HepG2 (cell line): ENCODE data around the gene PRXL2B. TPM values are rescaled to one million over a fixed set of nuclear protein-coding genes. Genes with fewer than 3 reads are reported as not detected.

Experiments
- ATAC-seq: fragments of 200-7000 bp; cut with Tn5 transposase; 3 replicates; pipeline ENCODE4 v1.9.1; 2020; ENCODE audit warnings: mild to moderate bottlenecking, moderate library complexity
- BruUV-seq: library from RNA; stranded (reverse); fragments of 400-500 nt; replicated peaks from 2 replicates; lab custom pipeline; 2021; lab: Mats Ljungman, UMichigan
- CTCF ChIA-PET: fragments of 300-600 bp; formaldehyde crosslinking; extraction: SDS; loops from one replicate; lab custom pipeline; 2021; ENCODE audit warnings: low total read pairs, inconsistent platforms, low intra/inter-chr PET ratio; lab: Yijun Ruan, JAX
- POLR2A ChIA-PET: fragments of 350-600 bp; sonication (Branson Sonifier 250); formaldehyde crosslinking; loops from one replicate; lab custom pipeline; 2020; ENCODE audit warnings: antibody characterized with exemption, inconsistent platforms; lab: Yijun Ruan, JAX
- DNase-seq: peaks from one replicate; pipeline ENCODE4 v3.0.0-alpha.2; 2015; ENCODE audit warnings: low spot score
- FAIRE-seq: peaks from 3 replicates; lab custom pipeline; 2011; peaks lifted over from hg19 to GRCh38; lab: Jason Lieb, UNC
- H2AFZ ChIP-seq: one replicate; pipeline ENCODE4 v1.6.1; 2011; ENCODE audit warnings: low read length, inconsistent platforms
- H3K27ac ChIP-seq: fragments of 300-600 bp; 3 replicates; pipeline ENCODE4 v1.8.0; 2011; ENCODE audit warnings: mixed run types, mild to moderate bottlenecking, mixed read lengths, low read length, inconsistent platforms; ENCODE audit not compliant: insufficient read depth; ENCODE audit errors: extremely low read length
- H3K27me3 ChIP-seq, 2 experiments: fragments of 200-600 bp in 1 of 2; 2 replicates in 1 of 2; 3 replicates in 1 of 2; pipeline versions ENCODE4 v1.6.0 to v1.8.0; 2011; ENCODE audit warnings: low read length in 2 of 2, mild to moderate bottlenecking in 2 of 2, moderate library complexity in 2 of 2, inconsistent platforms in 1 of 2; ENCODE audit not compliant: insufficient read depth in 2 of 2, control insufficient read depth in 1 of 2
- H3K36me3 ChIP-seq, 2 experiments: fragments of 200-600 bp in 1 of 2; replicated peaks in 1 of 2; 2 replicates in 1 of 2; 3 replicates in 1 of 2; pipeline versions ENCODE4 v1.5.1 to v1.8.0; 2011; ENCODE audit warnings: low read length in 2 of 2, inconsistent platforms in 1 of 2; ENCODE audit not compliant: insufficient read depth in 2 of 2, control insufficient read depth in 1 of 2
- H3K4me1 ChIP-seq: 2 replicates; pipeline ENCODE4 v1.5.1; 2012; ENCODE audit warnings: low read length, inconsistent platforms; ENCODE audit not compliant: insufficient read depth
- H3K4me2 ChIP-seq: 2 replicates; pipeline ENCODE4 v1.6.0; 2011; ENCODE audit warnings: low read depth, low read length, inconsistent platforms
- H3K4me3 ChIP-seq, 3 experiments: fragments of 200-600 bp in 1 of 3; sonication (generic), shearing (Covaris generic) in 1 of 3; replicated peaks in 1 of 3; 2 replicates each; pipeline ENCODE4 v1.5.1; 2011 to 2016; ENCODE audit warnings: low read length in 3 of 3, inconsistent platforms in 2 of 3, low read depth in 2 of 3, mild to moderate bottlenecking in 2 of 3, control low read depth in 1 of 3, mixed read lengths in 1 of 3; ENCODE audit not compliant: insufficient read depth in 1 of 3
- H3K79me2 ChIP-seq: one replicate; pipeline ENCODE4 v1.6.1; 2011; ENCODE audit warnings: low read length, inconsistent platforms; ENCODE audit not compliant: insufficient read depth
- H3K9ac ChIP-seq: 2 replicates; pipeline ENCODE4 v1.6.0; 2011; ENCODE audit warnings: mild to moderate bottlenecking, low read depth, low read length, inconsistent platforms; ENCODE audit not compliant: insufficient read depth
- H3K9me3 ChIP-seq: 2 replicates; pipeline ENCODE4 v1.5.1; 2012; ENCODE audit warnings: mild to moderate bottlenecking, low read length
- H4K20me1 ChIP-seq: 2 replicates; pipeline ENCODE4 v1.6.0; 2011; ENCODE audit warnings: inconsistent platforms, mild to moderate bottlenecking, low read length, moderate library complexity; ENCODE audit not compliant: insufficient read depth
- CEBPG ChIP-seq: IDR thresholded peaks from 2 replicates; pipeline ENCODE4 v1.6.1; 2016
- CTCF ChIP-seq: sonication (generic); formaldehyde crosslinking; IDR thresholded peaks from 2 replicates; pipeline ENCODE4 v1.5.0; 2020; ENCODE audit warnings: mild to moderate bottlenecking, missing genetic modification reagents, moderate library complexity
- FOXP1 ChIP-seq, 2 experiments: fragments of 450-650 bp in 1 of 2; IDR thresholded peaks; 2 replicates each; pipeline ENCODE4 v1.6.1; 2017 to 2018; ENCODE audit warnings: antibody characterized with exemption in 1 of 2
- MEIS2 ChIP-seq: sonication (generic); formaldehyde crosslinking; IDR thresholded peaks from 2 replicates; pipeline ENCODE4 v1.9.0; 2021; ENCODE audit warnings: mild to moderate bottlenecking, missing genetic modification reagents
- MIER3 ChIP-seq: IDR thresholded peaks from 2 replicates; pipeline ENCODE4 v1.6.1; 2016; ENCODE audit warnings: missing compliant biosample characterization, borderline replicate concordance
- STAG1 ChIP-seq: sonication (generic); formaldehyde crosslinking; IDR thresholded peaks from 2 replicates; pipeline ENCODE4 v1.4.0; 2020; ENCODE audit warnings: missing genetic modification reagents
- TP53 ChIP-seq: sonication (generic); formaldehyde crosslinking; conservative IDR thresholded peaks from 2 replicates; pipeline ENCODE4 v1.4.0; 2020; ENCODE audit warnings: missing genetic modification reagents
- ZNF263 ChIP-seq: sonication (generic); formaldehyde crosslinking; IDR thresholded peaks from 2 replicates; pipeline ENCODE4 v1.4.0; 2020; ENCODE audit warnings: missing genetic modification reagents
- ZNF30 ChIP-seq: sonication (generic); formaldehyde crosslinking; IDR thresholded peaks from 2 replicates; pipeline ENCODE4 v1.5.0; 2020; ENCODE audit warnings: mild to moderate bottlenecking, missing genetic modification reagents
- ZNF382 ChIP-seq: sonication (generic); formaldehyde crosslinking; IDR thresholded peaks from 2 replicates; pipeline ENCODE4 v1.5.0; 2020; ENCODE audit warnings: missing genetic modification reagents, mild to moderate bottlenecking, borderline replicate concordance
- ZNF468 ChIP-seq: sonication (generic); formaldehyde crosslinking; IDR thresholded peaks from 2 replicates; pipeline ENCODE4 v1.8.0; 2022; ENCODE audit warnings: mild to moderate bottlenecking, moderate library complexity, missing genetic modification reagents
- WGBS: methylation state at CpG from one replicate; pipeline ENCODE4 v1.1.6; 2017; ENCODE audit warnings: low lambda C conversion rate; 5-methylcytosine and 5-hydroxymethylcytosine counted together
- in situ Hi-C: cut with HindIII; loops from 2 replicates; pipeline ENCODE4 v1.10.0; 2017; ENCODE audit warnings: low pct_unique_long_range_greater_than_20kb; ENCODE audit not compliant: extremely low pct_ligation_motif_present
- intact Hi-C: fragments of 100-400 bp; cut with micrococcal nuclease; formaldehyde crosslinking; loops from one replicate; pipeline ENCODE4 v1.10.0; 2022; ENCODE audit not compliant: unreplicated experiment
- polyA plus RNA-seq, 8 experiments: library from polyadenylated mRNA; depleted of rRNA in 3 of 8; stranded (reverse) in 7 of 8; unstranded in 1 of 8; fragments of >200 nt; fragmentation: Illumina TruSeq in 4 of 8; extraction: Trizol in 4 of 8; gene quantifications; 2 replicates each; pipeline versions ENCODE4 v1.2.1 to v1.2.3, GENCODE V29; 2011 to 2016; ENCODE audit warnings: low read depth in 4 of 8, missing spikeins in 1 of 8, mixed read lengths in 1 of 8; ENCODE audit not compliant: insufficient read depth in 1 of 8
- total RNA-seq, 5 experiments: library from RNA; depleted of rRNA; stranded (reverse); fragments of >200 nt; fragmentation: Illumina TruSeq; extraction: Trizol; gene quantifications; 2 replicates each; pipeline ENCODE4 v1.2.3, GENCODE V29; 2016; ENCODE audit warnings: low read depth in 1 of 5

The PRXL2B gene
- total and polyA plus RNA-seq, 2 of the 13 experiments (the other 11 are each of a cell fraction or from before 2014, with no cell fraction given) = 16.8 to 22.1 TPM

GRCh38 chr1:2597441-2598328 lies 11.1 kb downstream of the PRXL2B start:
- ATAC-seq = no peak
- in situ Hi-C loops = no loop called here
- ChIA-PET POLR2A (no interaction called here), CTCF (no interaction called here)
- peaks cover 12% of the 10 kb centered on the region for H3K4me1 ChIP-seq
- no peak overlapping the region for H3K4me2 ChIP-seq
- DNase-seq = no peak
- H3K27ac ChIP-seq = no peak overlapping the region
- H2AFZ ChIP-seq = no peak overlapping the region
- H3K36me3 ChIP-seq = no peaks in the 10 kb centered on the region
- no peaks in the 10 kb centered on the region for H3K79me2 ChIP-seq
- no peak overlapping the region for H3K4me3 ChIP-seq
- H3K27me3 ChIP-seq = peaks cover 8 to 63% of the 10 kb centered on the region in 2 experiments; a peak in 4 of 5 replicates
- H3K9ac ChIP-seq = no peak overlapping the region
- WGBS = 29% methylated on average over 24 of the region's 34 CpGs
- intact Hi-C loops = no loop called here
- H4K20me1 ChIP-seq = no peaks in the 10 kb centered on the region
- BruUV-seq = no TSS peak
- H3K9me3 ChIP-seq = no peaks in the 10 kb centered on the region
- TF ChIP-seq MEIS2 (no peak), FOXP1 (IDR thresholded peaks at IDR 0.05) (no peak), FOXP1 (CRISPR knock-in tag; IDR thresholded peaks at IDR 0.05) (no peak), ZNF263 (CRISPR knock-in tag) (0 out of 2 replicates have a peak, but pooled peaks have one; percentile 37), TP53 (CRISPR knock-in tag) (no peak), CEBPG (CRISPR knock-in tag) (no peak)
- FAIRE-seq = no peak

- H3K27me3 ChIP-seq = peaks cover 8 to 63% of the 10 kb centered on the region in 2 experiments; a peak in 4 of 5 replicates
- in situ Hi-C loops = no loop called here
These were observed 11.9 kb downstream of the PRXL2B start for GRCh38 chr1:2598329-2598931.

More at GRCh38 chr1:2598329-2598931, 11.9 kb downstream of the PRXL2B start:
- Histone ChIP-seq H3K27ac (no peak overlapping the region), H3K4me3 (no peak overlapping the region), H3K4me2 (no peak overlapping the region), H3K79me2 (no peaks in the 10 kb centered on the region), H3K9me3 (no peaks in the 10 kb centered on the region), H4K20me1 (no peaks in the 10 kb centered on the region), H2AFZ (no peak overlapping the region), H3K4me1 (peaks cover 9% of the 10 kb centered on the region), H3K9ac (no peak overlapping the region), H3K36me3 (no peaks in the 10 kb centered on the region)
- intact Hi-C loops = no loop called here
- POLR2A ChIA-PET = no interaction called here
- DNase-seq = no peak
- WGBS = 17% methylated on average over 3 of the region's 3 CpGs
- TF ChIP-seq MIER3 (CRISPR knock-in tag) (no peak), ZNF468 (CRISPR knock-in tag) (no peak), CTCF (CRISPR knock-in tag) (0 out of 2 replicates have a peak, but pooled peaks have one; percentile 19), ZNF382 (CRISPR knock-in tag) (0 out of 2 replicates have a peak, but pooled peaks have one; percentile 61), STAG1 (CRISPR knock-in tag) (peak; percentile 35), ZNF30 (no peak)
- FAIRE-seq = no peak
- CTCF ChIA-PET = no interaction called here
- ATAC-seq = no peak
- BruUV-seq = no TSS peak
